ENCODE results near the gene PDIA2. TPM values are rescaled to one million over a fixed set of nuclear protein-coding genes. Genes with fewer than 3 reads are reported as not detected.

PDIA2 gene
- total and polyA plus RNA-seq, 2 donors (not counting 3 experiments of a cell fraction or from before 2014, with no cell fraction given), result 0.63 TPM; not detected in 1

DNA sequence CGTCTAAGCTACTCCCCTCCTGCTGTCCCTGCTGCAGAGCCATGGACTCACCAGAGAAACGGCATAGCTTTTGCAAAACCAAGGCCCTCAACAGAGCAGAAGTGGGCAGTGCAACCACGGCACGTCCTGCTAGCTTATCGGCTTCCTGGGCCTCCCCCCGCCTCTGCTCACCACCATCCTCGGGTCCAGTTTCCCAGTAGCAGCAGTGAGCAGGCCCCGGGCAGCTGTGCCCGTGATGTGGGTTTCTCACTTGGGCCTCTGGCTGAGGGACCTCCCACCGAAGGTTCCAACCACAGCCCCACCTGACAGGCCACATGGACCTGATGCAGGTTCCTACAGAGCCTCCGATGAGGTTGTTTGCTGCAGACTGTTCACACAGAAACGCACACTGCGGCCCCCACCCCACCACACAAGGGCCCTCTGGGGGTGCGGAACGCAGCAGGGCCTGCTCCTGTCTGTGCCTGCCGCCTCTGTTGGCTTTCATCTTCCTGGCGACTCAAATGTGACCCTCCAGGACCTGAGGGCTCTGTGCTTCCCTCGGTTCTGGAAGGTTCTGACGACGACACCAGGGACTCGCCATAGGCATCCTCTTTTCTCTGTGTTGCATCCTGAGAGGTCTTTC lies 24.8 kb downstream of the PDIA2 start:
- H3K79me2 ChIP-seq (ENCODE audit: control insufficient read depth, insufficient read depth, low read length), result no peaks in the 10 kb centered on the region
- intact Hi-C loops (cut with micrococcal nuclease) (no loop called here), dilution Hi-C loops (cut with MboI; ENCODE audit: extremely low pct_ligation_motif_present, low sequenced_read_pairs) (no loop called here)
- H2AFZ ChIP-seq (ENCODE audit: low read depth, low read length), result no peak overlapping the region
- no peak overlapping the region for H3K4me3 ChIP-seq (replicated peaks in 1 of 3; ENCODE audit: insufficient read depth in 1 of 3, low read depth in 1 of 3, low read length in 3 of 3)
- no peak overlapping the region for H3K4me2 ChIP-seq (ENCODE audit: insufficient read depth, low read length)
- H3K27me3 ChIP-seq (ENCODE audit: control insufficient read depth in 2 of 2, insufficient read depth in 2 of 2, low read length in 2 of 2), result no peaks in the 10 kb centered on the region
- no peaks in the 10 kb centered on the region for H4K20me1 ChIP-seq (replicated peaks; ENCODE audit: control insufficient read depth, extremely low read depth, insufficient read depth, low read length)
- peaks cover 3 to 34% of the 10 kb centered on the region in 2 experiments for H3K36me3 ChIP-seq (ENCODE audit: control insufficient read depth in 2 of 2, extremely low read depth in 1 of 2, insufficient read depth in 2 of 2, low read length in 2 of 2)
- POLR2A ChIA-PET, result no interaction called here
- DNase-seq (ENCODE audit: low read depth, low spot score) (no peak), FAIRE-seq (no peak)
- no TSS peak for BruUV-seq (replicated peaks)
- no peak overlapping the region for H3K9ac ChIP-seq (replicated peaks; ENCODE audit: extremely low read depth, insufficient read depth, low read length)
- H3K9me3 ChIP-seq (replicated peaks; ENCODE audit: control insufficient read depth, insufficient read depth, low read length), result no peaks in the 10 kb centered on the region
- no peaks in the 10 kb centered on the region for H3K4me1 ChIP-seq (ENCODE audit: control insufficient read depth, extremely low read depth, insufficient read depth, low read length)
- no peaks in the 10 kb centered on the region for H3K9me1 ChIP-seq (replicated peaks; ENCODE audit: control insufficient read depth, extremely low read depth, insufficient read depth, low read length)
- CTCF ChIA-PET, result interaction anchor here (1.6 kb wide), 1 partner anchor 14 kb away, joined by 3 read pairs; no protein-coding TSS in a partner anchor
- no peak overlapping the region for H3K27ac ChIP-seq (ENCODE audit: insufficient read depth, low read depth, low read length)
- TF ChIP-seq, protein P1, sequence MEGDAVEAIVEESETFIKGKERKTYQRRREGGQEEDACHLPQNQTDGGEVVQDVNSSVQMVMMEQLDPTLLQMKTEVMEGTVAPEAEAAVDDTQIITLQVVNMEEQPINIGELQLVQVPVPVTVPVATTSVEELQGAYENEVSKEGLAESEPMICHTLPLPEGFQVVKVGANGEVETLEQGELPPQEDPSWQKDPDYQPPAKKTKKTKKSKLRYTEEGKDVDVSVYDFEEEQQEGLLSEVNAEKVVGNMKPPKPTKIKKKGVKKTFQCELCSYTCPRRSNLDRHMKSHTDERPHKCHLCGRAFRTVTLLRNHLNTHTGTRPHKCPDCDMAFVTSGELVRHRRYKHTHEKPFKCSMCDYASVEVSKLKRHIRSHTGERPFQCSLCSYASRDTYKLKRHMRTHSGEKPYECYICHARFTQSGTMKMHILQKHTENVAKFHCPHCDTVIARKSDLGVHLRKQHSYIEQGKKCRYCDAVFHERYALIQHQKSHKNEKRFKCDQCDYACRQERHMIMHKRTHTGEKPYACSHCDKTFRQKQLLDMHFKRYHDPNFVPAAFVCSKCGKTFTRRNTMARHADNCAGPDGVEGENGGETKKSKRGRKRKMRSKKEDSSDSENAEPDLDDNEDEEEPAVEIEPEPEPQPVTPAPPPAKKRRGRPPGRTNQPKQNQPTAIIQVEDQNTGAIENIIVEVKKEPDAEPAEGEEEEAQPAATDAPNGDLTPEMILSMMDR (IDR thresholded peaks at IDR 0.05; ENCODE audit: extremely low read depth in 1 of 2, insufficient read depth in 1 of 2, low read depth in 1 of 2, low read length in 2 of 2), result no peak
- no peak for TF ChIP-seq POLR2AphosphoS5 (IDR thresholded peaks at IDR 0.05; ENCODE audit: insufficient read depth, low read depth, low read length)
- TF ChIP-seq FOS (IDR thresholded peaks at IDR 0.05; ENCODE audit: borderline replicate concordance, insufficient read depth, low read length), result no peak

DNA sequence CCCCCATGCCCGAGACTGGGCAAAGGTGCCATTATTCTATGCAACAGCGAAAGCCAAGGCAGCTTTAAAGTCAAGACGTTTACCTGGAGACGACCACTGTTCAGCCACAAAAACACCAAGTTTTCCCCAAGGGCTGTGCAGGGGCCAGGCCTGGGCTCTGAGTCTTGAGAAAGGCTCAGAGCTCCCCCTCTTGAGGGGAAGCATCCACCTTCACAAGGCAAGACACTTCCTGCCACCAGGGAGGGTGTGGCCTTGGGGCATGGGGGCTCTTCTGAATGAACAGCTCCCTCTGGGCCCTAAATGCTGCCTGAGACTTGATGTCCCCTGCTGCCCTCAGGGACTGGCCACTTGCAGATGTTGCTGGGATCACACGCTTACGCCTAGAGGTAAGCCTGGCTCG lies 26.5 kb downstream of the PDIA2 start:
- no peak for FAIRE-seq
- CTCF ChIA-PET, result no interaction called here
- intact Hi-C loops (cut with micrococcal nuclease), result no loop called here
- DNase-seq (ENCODE audit: low read depth, low spot score), result no peak
- H2AFZ ChIP-seq (ENCODE audit: low read depth, low read length), result no peak overlapping the region
- H4K20me1 ChIP-seq (replicated peaks; ENCODE audit: control insufficient read depth, extremely low read depth, insufficient read depth, low read length), result no peaks in the 10 kb centered on the region
- no peaks in the 10 kb centered on the region for H3K79me2 ChIP-seq (ENCODE audit: control insufficient read depth, insufficient read depth, low read length)
- H3K9me1 ChIP-seq (replicated peaks; ENCODE audit: control insufficient read depth, extremely low read depth, insufficient read depth, low read length), result no peaks in the 10 kb centered on the region
- no peaks in the 10 kb centered on the region for H3K27me3 ChIP-seq (ENCODE audit: control insufficient read depth in 2 of 2, insufficient read depth in 2 of 2, low read length in 2 of 2)
- TF ChIP-seq JUN (IDR thresholded peaks at IDR 0.05; ENCODE audit: borderline replicate concordance, insufficient read depth, insufficient read length, low read depth) (no peak), GATA2 (IDR thresholded peaks at IDR 0.05; ENCODE audit: insufficient read depth, insufficient read length, low read depth, low read length) (no peak), POLR2AphosphoS5 (IDR thresholded peaks at IDR 0.05; ENCODE audit: insufficient read depth, low read depth, low read length) (no peak)
- TF ChIP-seq, protein P1 (IDR thresholded peaks at IDR 0.05; ENCODE audit: extremely low read depth in 1 of 2, insufficient read depth in 1 of 2, low read depth in 1 of 2, low read length in 2 of 2), result no peak
- peaks cover 3 to 42% of the 10 kb centered on the region in 2 experiments for H3K36me3 ChIP-seq (ENCODE audit: control insufficient read depth in 2 of 2, extremely low read depth in 1 of 2, insufficient read depth in 2 of 2, low read length in 2 of 2)
- H3K9me3 ChIP-seq (replicated peaks; ENCODE audit: control insufficient read depth, insufficient read depth, low read length), result no peaks in the 10 kb centered on the region
- H3K9ac ChIP-seq (replicated peaks; ENCODE audit: extremely low read depth, insufficient read depth, low read length), result no peak overlapping the region
- H3K4me2 ChIP-seq (ENCODE audit: insufficient read depth, low read length), result no peak overlapping the region
- H3K4me1 ChIP-seq (ENCODE audit: control insufficient read depth, extremely low read depth, insufficient read depth, low read length), result no peaks in the 10 kb centered on the region
- BruUV-seq (replicated peaks), result no TSS peak
- POLR2A ChIA-PET, result no interaction called here
- H3K4me3 ChIP-seq (replicated peaks in 1 of 3; ENCODE audit: insufficient read depth in 1 of 3, low read depth in 1 of 3, low read length in 3 of 3), result no peak overlapping the region
- dilution Hi-C loops (cut with MboI; ENCODE audit: extremely low pct_ligation_motif_present, low sequenced_read_pairs), result no loop called here
- no peak overlapping the region for H3K27ac ChIP-seq (ENCODE audit: insufficient read depth, low read depth, low read length)
